HL-60/S4 (cell line): ENCODE measurements around the gene NCMAP.

ENCODE experiments used
- in situ Hi-C: fragments of 300-500 bp; cut with MboI; formaldehyde crosslinking; loops from 2 replicates; pipeline ENCODE4 v1.14.3; 2022; ENCODE audit warnings: low sequenced_read_pairs

NCMAP gene

DNA sequence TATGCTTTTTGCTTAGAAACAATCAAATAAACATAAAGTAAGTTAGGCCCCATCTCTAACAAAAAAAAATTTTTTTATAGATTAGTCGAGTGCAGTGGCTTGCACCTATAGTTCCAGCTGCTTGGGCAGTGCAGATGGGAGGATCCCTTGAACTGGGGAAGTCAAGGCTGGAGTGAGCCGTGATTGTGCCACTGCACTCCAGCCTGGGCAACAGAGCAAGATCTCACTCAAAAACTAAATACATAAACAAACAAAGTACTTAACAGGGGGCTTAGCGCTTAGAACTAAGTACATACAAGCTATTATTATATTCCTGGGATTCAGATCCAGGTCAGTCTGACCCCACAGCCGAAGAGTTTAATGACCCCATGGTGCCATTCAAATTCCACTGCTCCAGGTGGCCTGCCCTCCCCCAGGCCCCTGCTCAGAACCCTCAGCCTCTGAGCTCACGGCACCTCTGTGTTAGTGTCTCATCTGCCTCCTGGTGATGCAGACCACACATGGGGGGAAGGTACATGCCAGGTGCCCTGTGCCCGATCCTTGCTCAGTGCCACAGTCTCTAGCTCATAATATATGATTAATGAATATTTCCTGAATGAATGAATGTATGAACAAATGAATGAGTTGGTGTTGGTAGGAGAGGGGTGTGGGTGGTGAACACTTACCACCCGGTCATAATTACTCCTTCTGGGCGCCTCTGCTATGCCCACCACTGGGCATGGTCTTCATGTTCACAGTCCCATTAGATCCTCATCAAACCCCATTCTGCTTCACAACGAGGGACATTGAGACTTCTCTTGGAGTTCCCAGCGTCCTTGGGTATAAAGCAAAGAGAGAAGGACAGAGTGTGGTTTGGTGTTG, 14.6 kb downstream of the NCMAP start:
- in situ Hi-C loops, result no loop called here

DNA sequence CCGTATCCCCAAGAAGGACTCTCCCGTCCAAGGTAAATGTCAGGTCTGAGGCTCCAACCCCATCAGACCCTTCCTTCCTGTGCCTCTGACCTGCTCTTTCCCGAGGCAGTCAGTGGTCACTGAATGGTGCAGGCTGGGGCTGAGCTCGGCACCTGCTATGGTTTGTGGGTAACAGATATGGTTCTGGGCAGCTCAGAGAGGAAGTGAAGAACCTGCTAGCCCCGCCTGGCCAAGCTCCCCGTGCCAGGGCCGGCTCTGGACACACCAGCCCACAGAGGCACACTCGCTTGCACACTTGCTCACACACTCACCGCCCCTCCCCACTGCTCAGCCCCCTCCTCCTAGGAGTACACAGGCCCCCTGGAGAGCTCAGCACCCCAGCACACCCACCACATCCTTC, 16.4 kb downstream of the NCMAP start:
- in situ Hi-C loops, result no loop called here

DNA sequence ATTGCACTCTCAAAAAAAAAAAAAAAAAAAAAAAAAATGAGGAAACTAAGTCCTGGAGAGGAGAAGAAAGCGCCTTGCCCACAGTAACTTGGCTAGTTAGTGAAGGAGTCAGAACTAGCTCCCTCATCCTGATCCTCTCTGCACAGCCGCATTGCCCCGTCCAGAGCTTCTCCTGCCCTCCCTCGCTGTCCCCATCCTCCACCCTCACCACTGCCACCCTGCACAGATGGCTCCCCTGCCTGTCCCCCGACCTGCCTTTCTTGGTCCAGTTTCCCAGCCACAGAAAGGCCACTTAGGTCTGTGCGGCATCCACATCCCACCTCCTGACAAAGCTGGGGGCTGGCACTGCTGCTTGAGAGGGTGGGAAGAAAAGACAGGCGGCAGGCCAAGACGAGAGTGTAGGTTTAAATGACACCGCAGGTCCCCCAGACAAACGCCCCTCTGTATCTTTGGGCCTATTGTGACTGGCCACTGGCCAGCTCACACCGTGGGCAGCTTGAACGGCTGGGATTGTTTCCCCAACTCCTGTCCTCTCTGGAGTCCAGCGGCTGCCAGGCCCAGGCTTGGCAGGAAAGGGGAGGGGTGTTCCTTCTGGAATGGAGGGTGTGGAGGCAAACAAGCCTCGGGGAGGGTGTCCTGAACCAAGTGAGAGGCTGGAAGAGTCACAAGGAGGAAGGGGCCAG, 20.2 kb downstream of the NCMAP start:
- in situ Hi-C loops, result no loop called here

DNA sequence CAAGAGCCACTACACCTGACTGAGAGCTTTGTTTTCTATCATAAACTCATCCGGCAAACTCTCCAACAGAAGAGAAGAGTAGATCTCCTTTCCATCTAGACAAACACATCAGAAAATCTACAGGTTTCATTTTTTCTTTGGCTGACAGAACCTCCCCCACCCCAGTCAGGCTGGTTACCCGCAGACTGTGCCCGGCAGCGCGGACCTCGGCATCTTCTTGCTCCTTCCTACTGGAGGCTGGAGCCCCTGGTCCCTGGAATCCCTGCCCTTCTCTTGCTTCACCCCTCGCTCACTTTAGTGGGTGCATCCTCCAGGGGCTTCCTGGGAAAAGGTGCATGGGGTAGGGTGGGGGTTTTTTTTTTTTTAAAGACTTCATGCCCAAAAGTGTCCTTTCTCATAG, 23.0 kb downstream of the NCMAP start:
- in situ Hi-C loops, result no loop called here

DNA sequence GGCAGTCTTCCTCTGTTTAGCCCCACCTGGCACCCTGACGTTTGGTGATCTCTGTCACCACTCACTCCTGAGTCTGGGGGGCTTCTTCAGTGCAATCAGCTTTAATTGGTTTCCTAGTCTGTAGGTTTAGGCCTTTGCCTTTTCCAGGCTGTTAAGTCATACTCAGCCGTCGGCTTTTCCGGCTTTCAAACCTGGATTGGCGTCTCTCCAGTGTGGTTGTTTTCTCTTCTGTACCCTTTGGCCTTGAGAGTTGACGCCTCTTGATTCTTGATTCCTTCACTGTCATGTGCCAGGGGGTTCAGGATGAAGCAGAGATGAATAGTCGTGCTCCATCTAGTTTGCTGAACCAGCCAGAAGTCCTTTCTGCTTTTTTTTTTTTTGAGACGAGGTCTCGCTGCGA, 24.9 kb downstream of the NCMAP start:
- in situ Hi-C loops, result no loop called here

DNA sequence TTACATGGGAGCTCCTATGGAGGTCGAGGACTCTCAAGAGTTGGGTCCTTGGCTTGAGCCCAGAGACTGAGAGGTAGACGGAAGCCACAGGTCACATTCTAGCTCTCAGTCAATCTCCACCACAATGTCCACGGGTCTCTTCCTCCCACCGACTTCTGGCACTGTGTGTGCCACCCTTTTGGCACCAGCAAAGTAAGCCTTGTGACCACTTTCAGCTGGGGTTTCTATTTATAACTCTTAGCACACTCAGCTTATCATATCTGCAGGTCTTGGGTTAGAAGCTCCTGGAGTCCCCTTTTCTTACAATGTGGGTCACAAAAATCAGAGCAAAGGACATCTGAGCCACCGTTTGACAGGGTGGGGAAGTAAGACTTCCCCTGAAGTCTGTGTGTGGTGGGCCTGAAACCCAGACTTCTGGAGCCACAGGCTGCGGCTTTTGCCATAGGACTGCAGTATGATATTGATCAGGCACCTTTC, 28.3 kb downstream of the NCMAP start:
- in situ Hi-C loops, result no loop called here

DNA sequence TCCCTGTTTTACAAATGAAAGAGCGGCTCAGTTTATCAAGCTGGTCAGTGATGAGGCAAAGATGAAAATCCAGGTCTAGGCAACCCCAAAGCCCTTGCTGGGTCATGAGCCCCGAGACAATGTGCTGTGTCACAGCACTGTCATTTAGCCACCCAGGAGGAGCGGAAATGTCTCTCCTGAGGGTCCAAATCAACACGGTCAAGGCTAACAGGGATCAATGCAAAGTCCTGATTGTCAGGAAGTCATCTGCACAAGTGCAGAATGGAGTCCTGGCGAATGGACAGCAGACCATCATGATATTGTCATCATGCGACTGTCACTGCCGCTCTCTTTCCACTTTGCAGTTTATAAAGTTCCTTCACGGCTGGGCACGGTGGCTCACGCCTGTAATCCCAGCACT, 30.2 kb downstream of the NCMAP start:
- in situ Hi-C loops, result no loop called here

DNA sequence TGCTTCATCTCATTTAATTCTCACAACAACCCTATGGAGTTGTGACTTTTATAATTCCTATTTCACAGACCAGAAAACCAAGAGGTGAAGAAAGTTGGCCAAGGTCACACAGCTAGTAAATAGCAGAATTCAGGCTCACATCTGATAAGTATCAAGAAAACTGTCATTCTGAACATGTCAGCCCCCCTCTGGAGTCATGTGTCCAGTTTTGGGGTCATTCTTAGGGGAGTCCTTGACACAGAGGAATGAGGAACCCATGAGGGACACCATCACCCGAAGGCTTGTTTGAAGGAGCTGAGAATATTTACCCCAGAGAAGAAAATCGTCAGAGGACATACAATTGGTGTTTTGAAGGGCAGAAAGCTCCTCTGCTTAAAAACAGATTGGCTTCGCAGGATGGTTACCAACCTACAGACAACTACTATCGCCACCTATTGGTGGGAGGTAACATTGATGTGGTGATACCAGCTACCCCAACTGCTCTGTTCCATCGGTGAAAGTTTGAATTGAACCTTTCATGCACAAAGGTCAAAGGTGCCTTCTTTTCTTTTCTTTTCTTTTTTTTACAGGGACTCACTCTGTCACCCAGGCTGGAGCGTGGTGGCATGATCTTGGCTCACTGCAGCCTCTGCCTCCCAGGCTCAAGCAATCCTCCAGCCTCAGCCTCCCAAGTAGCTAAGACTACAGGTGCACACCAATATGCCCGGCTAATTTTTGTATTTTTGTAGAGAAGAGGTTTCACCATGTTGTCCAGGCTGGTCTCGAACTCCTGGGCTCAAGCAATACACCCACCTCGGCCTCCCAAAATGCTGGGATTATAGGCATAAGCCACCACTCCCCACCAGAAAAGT, 31.3 kb downstream of the NCMAP start:
- in situ Hi-C loops, result no loop called here

DNA sequence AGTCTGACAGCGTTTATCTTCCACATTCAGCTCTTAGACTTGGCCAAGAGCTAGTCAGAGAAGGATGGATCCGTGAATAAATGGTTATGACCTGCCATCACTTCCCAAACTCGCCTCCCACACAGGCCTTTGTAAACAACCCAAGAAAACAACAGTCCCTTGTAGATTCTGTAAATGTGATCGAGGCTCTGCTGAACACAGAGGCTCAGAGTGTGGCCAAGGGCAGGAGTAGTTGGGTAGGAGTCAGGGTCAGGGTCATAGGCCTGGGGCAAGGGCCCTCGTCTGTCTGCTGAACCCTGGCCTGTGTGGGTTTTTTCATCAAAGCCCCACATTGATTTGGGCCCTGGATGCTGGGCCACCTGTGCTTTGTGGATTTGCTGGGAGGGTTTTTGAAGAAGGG, 32.7 kb downstream of the NCMAP start:
- in situ Hi-C loops, result no loop called here

DNA sequence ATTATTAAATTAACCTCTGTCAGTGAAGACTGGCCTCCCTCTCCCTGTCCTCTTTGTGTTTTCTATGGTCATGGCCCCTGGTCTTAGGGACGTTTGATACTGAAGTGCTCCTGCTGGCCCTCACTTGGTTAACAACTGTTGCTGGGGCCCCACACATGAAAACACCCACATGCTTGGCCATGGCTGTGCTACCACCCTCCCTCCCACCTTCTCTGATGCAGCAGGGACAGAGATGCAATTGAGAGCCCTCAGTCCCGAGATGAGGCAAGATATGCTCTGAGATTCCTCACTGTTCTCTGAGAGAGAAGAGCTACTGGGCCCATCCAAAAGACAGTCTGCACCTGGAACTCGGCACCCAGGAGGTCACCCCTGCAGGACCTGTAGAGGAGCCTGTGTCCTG, 33.3 kb downstream of the NCMAP start:
- in situ Hi-C loops, result no loop called here

DNA sequence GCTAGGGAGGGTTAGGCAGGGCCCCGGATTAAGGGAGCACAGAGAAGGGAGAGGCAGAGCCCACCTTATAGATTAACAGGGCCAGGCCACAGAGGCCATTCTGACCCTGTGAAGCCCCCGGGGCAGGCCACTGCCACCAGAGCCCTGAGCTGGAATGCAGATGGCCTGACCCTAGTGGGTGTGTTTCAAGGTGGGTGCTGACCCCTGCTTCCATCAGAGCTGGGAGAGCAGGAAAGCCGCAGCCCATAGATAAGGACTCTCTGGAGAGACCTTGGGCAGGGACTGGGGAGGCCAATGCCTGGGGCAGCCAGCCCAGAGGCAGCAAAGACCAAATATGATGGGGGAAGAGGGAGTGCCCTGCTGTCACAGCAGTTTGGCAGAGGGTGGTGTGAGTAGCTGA, 35.9 kb downstream of the NCMAP start:
- in situ Hi-C loops, result no loop called here

DNA sequence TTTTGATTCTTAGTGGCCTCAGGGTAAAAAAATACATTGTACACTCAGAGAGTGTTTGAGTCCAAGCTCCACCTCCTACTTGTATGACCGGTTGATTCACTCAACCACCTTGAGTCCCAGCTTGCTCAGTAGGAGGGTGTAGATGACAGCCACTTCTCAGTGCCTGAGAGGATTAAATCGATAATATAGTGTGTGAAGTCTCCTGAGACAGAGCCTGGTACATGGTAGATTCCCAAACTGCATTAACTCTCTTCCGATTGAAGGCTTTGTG, 38.4 kb downstream of the NCMAP start:
- in situ Hi-C loops, result no loop called here

DNA sequence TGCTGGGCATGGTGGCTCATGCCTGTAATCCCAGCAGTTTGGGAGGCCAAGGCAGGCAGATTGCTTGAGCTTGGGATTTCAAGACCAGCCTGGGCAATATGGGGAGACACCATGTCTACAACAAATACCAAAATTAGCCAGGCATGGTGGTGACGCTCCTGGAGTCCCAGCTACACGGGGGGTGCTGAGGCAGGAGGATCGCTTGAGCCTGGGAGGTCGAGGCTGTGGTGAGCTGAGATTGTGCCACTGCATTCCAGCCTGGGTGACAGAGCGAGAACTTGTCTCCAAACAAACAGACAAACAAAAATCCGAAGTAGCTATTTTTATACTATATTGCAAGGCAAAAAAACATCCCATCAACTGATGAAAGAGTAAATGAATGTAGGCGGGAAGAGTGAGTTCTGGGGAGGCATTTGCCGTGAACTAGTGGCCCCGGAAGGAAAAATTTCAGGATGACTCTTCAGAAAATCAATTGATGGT, 40.6 kb downstream of the NCMAP start:
- in situ Hi-C loops, result no loop called here

DNA sequence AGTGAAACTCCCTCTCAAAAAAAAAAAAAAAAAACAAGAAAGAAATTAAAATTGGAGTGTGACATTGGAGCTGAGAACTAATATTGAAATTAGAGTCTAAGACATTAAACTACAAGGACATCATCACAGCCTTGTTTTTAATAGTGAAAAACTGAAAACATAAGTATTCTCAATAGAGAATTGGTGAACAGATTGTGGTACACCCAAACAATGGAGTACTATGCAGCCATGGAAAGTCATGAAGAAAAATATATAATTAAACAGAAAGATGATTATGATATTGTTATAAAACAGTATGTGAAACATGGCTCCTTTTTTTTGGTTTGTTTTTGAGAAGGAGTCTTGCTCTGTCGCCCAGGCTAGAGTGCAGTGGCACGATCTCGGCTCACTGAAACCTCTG, 43.4 kb downstream of the NCMAP start:
- in situ Hi-C loops, result no loop called here

DNA sequence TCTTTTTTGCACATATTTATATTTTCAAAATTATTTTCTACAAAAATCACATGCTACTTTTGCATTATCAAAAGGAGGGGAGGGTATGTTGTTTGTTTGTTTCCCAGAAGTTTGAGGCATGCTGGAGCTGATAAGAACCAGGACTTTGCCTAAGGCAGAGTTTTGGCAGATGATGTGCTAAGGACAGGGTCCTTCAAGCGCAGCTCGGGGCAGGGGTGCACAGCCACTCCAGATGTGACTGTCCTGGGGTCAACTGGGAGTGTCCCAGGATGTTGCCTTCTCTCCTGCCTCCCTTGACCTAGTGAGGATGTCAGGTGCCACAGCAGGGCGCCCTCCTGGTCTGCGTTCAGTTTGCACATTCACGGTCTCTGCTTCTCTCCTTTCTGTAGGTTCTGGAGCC, 44.7 kb downstream of the NCMAP start:
- in situ Hi-C loops, result no loop called here

DNA sequence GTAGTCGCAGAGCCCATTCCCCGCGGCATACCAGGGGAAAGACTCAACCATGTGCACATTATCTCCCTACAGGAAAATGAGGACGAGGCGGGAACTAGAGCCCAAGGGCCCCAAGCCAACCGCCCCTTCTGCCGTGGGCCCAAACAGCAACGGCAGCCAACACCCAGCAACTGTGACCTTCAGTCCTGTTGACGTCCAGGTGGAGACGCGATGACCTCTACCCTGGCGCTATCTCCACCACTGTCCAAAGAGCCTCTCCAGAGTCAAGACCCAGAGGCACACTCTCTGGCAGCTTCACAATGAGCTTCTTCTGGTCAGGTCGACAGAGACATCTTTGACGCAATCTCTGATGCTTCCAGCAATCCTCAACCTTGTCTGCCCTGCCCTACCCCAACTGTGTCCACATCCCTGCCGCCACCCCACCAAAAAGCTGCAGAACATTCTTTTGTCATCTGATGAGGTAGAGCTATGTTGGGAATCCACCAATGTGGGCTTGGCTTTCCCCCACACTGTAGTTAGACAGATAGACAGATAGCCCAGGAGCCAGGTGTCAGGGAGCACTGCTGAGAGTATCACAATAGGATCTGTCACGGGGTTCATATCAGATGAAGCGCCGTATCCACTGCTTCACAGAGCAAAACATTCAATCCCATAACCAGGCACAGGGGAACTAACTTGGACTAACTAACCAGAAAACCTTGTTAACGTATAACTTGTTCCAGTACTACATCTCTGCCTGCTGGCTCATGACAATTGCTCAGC, 49.8 kb downstream of the NCMAP start:
- in situ Hi-C loops, result no loop called here

DNA sequence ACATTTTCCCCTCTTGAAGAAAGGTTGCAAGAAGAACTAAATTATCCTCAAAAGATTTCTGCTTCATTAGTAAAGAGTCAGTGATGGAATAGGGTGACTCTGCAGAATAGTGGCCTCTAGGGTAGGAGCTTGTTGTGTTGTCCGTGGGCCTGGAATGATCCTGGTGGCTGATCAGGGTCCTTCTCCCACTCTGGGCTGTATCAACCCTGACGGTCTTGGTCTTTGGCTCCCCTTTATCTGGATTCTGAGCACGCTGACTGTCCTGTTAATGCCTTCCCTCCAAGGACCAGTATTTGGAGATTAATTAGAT, 50.4 kb downstream of the NCMAP start:
- in situ Hi-C loops, result no loop called here

DNA sequence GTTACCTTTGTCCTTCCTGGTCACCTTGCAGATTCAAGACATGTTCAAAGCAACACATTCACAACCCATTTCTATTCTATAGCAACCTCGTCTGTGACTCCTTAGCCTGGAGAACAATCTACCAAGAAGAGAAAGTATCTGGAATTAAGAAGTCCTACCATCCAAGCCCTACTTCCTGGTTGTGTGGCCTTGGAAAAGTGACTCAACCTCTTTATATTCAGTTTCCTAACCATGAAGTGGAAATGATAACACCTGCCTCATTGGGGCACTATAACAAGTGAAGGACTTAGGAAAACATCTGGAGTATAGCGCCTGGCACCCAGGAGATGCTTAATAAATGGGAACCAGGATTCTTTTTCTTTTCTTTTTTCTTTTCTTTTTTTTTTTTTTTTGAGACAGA, 50.7 kb downstream of the NCMAP start:
- in situ Hi-C loops, result no loop called here

DNA sequence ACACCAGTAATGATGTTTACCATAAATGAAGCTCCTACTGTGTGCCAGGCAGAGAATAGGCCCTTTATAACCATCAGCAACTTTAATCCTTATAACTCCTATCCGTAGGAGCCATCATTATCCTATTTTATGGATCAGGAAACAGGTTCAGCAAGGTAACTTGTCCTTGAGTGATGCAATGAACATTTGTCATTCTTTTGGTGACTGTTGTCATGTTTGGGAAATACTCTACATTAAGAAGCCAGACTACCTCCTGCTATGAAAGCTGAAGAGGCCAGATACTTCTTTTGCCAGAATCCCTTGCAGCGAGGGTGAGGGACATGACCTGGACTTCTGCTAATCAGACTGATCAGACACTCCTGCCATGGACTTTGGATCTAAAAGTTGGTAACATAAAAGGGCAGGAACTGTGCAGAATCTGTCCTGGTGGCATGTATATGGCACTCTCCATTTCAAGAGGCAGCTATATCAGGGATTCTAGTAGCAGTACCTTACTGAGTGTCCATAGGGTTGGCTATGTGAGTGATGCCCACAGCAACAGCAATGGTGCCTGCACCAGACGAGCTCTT, 54.1 kb downstream of the NCMAP start:
- in situ Hi-C loops, result no loop called here

DNA sequence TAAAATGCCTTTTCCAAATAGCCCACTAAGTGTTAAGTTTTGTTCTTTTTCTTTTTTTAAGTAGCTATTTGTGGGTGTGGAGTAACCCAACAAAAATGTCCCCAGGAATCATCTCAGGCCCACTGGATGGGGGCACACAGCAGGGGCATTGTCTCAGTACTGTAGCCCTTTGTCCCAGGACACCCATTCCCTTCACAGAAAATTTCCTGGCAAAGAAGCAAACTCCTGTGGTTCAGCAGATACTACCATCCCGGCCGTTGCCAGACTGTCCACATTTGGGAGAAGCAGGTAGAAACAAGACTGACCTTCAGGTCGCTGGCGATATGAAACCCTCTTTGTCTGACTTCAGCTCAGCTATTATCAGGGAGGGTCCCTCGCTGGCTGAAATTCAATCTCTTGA, 63.5 kb downstream of the NCMAP start:
- in situ Hi-C loops, result no loop called here

DNA sequence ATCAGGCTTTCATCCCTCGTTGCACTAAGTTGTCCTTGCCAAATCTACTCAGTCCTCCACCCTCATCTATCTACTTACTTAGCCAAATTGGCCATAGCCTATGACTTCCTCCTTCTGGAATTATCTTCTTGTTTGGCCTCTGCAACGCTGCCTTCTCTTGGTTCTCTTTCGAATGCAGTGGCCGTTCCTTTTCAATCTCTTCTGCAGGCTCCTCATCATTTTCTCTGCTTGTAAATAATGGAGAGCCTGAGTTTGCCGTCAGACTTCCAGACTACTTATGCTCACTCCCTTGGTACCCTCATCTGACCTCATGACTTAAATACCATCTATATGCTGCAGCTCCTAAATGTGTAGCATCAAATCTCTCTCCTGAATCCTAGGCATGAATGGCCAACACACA, 64.8 kb downstream of the NCMAP start:
- in situ Hi-C loops, result no loop called here
